ENCODE results near the gene B4GALNT1.

Gene B4GALNT1

GRCh38 chr12:57585156-57585555 lies 47.8 kb downstream of the B4GALNT1 start:
- no peak for DNase-seq (ENCODE audit: low read depth in 2 of 2)

- DNase-seq (ENCODE audit: low read depth in 2 of 2): no peak
These were observed 48.3 kb downstream of the B4GALNT1 start for GRCh38 chr12:57584690-57585089.

GRCh38 chr12:57584050-57584449 lies 49.0 kb downstream of the B4GALNT1 start:
- no peak for DNase-seq (ENCODE audit: low read depth in 2 of 2)

DNA sequence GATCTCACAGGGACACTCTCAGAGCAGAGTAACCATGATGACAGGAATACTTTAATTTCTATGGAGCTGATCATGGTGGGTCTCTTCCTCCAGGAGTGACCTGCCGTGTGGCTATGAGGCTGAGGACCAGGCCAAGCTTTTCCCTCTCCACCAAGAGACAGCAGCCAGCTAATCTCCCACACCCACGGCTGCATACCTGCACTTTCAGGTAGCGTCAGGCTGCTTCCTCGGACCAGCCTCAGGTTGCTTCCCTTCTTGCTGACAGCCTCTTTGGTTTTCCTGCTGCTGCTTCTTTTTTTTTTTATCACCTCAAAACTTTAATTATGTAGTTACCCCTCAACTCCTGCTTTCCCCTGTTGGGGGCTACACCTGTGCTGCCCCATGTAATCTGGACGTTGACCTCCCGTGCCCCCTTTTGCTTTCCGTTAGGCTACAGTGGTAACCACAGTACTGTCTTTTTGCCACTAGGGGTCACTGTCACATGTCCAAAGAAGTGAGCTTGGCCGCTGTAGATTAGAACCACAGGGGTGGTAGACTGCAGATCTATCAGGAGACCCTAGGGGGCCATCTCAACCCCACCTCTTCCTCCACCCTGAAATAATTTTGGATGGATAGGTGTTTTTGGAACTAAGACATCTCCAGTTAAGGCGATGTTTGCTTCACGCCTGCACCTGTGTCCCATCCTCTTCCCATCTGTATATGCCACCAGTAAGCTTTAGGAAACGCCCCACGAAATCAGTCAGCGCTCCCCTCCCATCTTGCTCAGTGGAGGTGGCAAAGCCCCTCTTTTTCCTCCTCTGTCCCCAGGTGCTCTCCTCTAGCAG lies 49.8 kb downstream of the B4GALNT1 start:
- peak; percentile 38 to 40 for DNase-seq (ENCODE audit: low read depth in 2 of 2)

GRCh38 chr12:57582440-57582839 lies 50.6 kb downstream of the B4GALNT1 start:
- DNase-seq (ENCODE audit: low read depth in 2 of 2): no peak

- DNase-seq (ENCODE audit: low read depth in 2 of 2): no peak
These were observed 51.2 kb downstream of the B4GALNT1 start for GRCh38 chr12:57581802-57582201.

GRCh38 chr12:57580466-57580795 lies 52.6 kb downstream of the B4GALNT1 start:
- DNase-seq (ENCODE audit: low read depth in 2 of 2): no peak

- no peak for DNase-seq (ENCODE audit: low read depth in 2 of 2)
These were observed 53.1 kb downstream of the B4GALNT1 start for GRCh38 chr12:57579677-57580465.

GRCh38 chr12:57579011-57579410 lies 54.0 kb downstream of the B4GALNT1 start:
- no peak for DNase-seq (ENCODE audit: low read depth in 2 of 2)

- no peak for DNase-seq (ENCODE audit: low read depth in 2 of 2)
These were observed 54.8 kb downstream of the B4GALNT1 start for GRCh38 chr12:57577981-57578758.

DNA sequence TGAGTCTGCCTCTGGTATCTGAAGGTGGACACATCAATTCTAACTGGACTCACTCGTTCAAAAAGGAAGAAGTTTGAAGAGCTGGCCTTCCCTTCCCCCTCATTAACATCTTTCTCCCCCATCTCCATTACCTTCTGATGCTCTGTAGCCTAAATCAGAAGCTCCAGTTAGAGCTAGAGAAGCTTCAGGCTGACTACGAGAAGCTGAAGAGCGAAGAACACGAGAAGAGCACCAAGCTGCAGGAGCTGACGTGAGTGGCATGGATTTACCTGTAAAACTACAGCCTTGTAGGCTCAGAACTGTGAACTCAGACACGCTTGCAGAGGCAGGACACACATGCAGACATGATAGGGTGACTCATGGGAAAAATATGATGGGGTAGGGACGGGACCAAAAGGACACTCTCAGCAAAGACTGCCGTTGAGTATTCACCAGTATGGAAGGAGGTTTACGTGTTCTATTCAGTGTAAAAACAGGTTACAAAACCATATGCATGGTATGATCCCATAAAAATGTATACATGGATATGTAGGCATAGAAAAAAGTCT lies 56.3 kb downstream of the B4GALNT1 start:
- DNase-seq (ENCODE audit: low read depth in 2 of 2): no peak
